Limb (tissue), 2 donors: ENCODE measurements around the gene GRM5.
A peak's percentile ranks its signal among the peaks of the same experiment; 100 is the strongest.
"Not testable (repeated sequence)": the region's sequence is repeated elsewhere in the genome, so short reads cannot be mapped to it uniquely, and the experiment has no call there.

Source experiments
- DNase-seq, 2 donors: peaks; one replicate each; pipeline ENCODE4 v3.0.0-alpha.2; 2016; ENCODE audit errors: extremely low spot score in 2 of 2

The GRM5 gene

GRCh38 chr11:88838139-88838538, 227.6 kb downstream of the GRM5 start:
- DNase-seq, result not testable (repeated sequence)

- not testable (repeated sequence) for DNase-seq
These were observed 230.1 kb downstream of the GRM5 start for GRCh38 chr11:88835709-88836108.

- DNase-seq, result no peak
These were observed 234.4 kb downstream of the GRM5 start for GRCh38 chr11:88831303-88831890.

GRCh38 chr11:88827018-88827676, 238.6 kb downstream of the GRM5 start:
- no peak for DNase-seq

- no peak for DNase-seq
These were observed 246.2 kb downstream of the GRM5 start for GRCh38 chr11:88819616-88820015.

GRCh38 chr11:88818978-88819377, 246.8 kb downstream of the GRM5 start:
- DNase-seq, result no peak

GRCh38 chr11:88815505-88815904, 250.3 kb downstream of the GRM5 start:
- no peak for DNase-seq

- no peak for DNase-seq
These were observed 251.7 kb downstream of the GRM5 start for GRCh38 chr11:88814076-88814475.

GRCh38 chr11:88813233-88813915, 252.4 kb downstream of the GRM5 start:
- no peak for DNase-seq

- DNase-seq, result no peak
These were observed 255.2 kb downstream of the GRM5 start for GRCh38 chr11:88810420-88811097.

GRCh38 chr11:88809126-88809525, 256.7 kb downstream of the GRM5 start:
- no peak for DNase-seq

- DNase-seq, result no peak
These were observed 258.4 kb downstream of the GRM5 start for GRCh38 chr11:88807349-88807748.

- DNase-seq, result no peak
These were observed 259.4 kb downstream of the GRM5 start for GRCh38 chr11:88806410-88806809.

GRCh38 chr11:88801484-88802123, 264.2 kb downstream of the GRM5 start:
- DNase-seq, result no peak

GRCh38 chr11:88799771-88800500, 265.8 kb downstream of the GRM5 start:
- DNase-seq, result peak in 1 of 2 donors; percentile 42

GRCh38 chr11:88790182-88790581, 275.6 kb downstream of the GRM5 start:
- DNase-seq, result no peak

GRCh38 chr11:88779577-88779976, 286.2 kb downstream of the GRM5 start:
- DNase-seq, result no peak

- no peak for DNase-seq
These were observed 295.2 kb downstream of the GRM5 start for GRCh38 chr11:88770475-88771079.

- no peak for DNase-seq
These were observed 321.6 kb downstream of the GRM5 start for GRCh38 chr11:88744140-88744539.

GRCh38 chr11:88739524-88739923, 326.3 kb downstream of the GRM5 start:
- no peak for DNase-seq

GRCh38 chr11:88709567-88709966, 356.2 kb downstream of the GRM5 start:
- DNase-seq, result no peak
